ENCODE data around the gene MMP24. TPM values are rescaled to one million over a fixed set of nuclear protein-coding genes. Genes with fewer than 3 reads are reported as not detected.

The MMP24 gene
- total and polyA plus RNA-seq, 2 of the 13 experiments (the other 11 are each of a cell fraction or from before 2014, with no cell fraction given) = 0.29 to 0.35 TPM

DNA sequence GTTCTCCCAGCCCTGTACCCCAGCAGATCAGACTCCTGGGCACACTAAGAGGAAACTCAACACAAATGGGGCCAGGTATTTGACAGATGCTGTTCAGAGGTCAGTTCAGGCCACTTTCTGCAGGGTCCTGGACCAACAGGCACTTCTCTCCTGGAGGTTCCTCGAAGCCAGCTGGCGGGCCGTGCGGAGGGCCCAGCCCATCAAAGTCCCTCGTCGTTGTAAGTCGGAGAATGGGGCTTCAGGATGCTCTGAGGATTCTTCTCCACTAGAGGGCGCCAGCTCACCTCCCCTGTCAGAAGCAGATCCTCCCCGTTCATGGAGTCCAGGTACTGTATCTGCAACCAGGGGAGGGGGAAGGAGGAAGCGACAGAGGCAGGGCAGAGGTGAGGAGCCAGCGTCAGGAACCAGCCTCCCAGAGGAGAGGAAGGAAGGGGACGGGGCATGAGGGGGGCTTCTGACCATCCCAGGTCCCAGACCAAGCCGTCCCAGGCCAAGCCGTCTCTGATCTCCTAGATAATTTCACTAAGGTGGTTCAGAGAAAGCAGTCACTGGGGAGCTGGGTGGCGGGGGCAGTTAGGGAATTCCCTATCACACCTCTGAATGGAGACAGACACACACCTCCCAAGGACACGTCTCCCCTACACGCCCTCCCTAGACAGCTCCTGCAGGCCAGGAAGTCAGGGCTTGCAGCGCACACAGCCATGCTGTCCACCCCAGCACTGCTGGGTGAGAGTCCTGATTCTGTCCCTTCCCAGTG is 77.4 kb downstream of the MMP24 start (continued):
- TF ChIP-seq, protein P1, sequence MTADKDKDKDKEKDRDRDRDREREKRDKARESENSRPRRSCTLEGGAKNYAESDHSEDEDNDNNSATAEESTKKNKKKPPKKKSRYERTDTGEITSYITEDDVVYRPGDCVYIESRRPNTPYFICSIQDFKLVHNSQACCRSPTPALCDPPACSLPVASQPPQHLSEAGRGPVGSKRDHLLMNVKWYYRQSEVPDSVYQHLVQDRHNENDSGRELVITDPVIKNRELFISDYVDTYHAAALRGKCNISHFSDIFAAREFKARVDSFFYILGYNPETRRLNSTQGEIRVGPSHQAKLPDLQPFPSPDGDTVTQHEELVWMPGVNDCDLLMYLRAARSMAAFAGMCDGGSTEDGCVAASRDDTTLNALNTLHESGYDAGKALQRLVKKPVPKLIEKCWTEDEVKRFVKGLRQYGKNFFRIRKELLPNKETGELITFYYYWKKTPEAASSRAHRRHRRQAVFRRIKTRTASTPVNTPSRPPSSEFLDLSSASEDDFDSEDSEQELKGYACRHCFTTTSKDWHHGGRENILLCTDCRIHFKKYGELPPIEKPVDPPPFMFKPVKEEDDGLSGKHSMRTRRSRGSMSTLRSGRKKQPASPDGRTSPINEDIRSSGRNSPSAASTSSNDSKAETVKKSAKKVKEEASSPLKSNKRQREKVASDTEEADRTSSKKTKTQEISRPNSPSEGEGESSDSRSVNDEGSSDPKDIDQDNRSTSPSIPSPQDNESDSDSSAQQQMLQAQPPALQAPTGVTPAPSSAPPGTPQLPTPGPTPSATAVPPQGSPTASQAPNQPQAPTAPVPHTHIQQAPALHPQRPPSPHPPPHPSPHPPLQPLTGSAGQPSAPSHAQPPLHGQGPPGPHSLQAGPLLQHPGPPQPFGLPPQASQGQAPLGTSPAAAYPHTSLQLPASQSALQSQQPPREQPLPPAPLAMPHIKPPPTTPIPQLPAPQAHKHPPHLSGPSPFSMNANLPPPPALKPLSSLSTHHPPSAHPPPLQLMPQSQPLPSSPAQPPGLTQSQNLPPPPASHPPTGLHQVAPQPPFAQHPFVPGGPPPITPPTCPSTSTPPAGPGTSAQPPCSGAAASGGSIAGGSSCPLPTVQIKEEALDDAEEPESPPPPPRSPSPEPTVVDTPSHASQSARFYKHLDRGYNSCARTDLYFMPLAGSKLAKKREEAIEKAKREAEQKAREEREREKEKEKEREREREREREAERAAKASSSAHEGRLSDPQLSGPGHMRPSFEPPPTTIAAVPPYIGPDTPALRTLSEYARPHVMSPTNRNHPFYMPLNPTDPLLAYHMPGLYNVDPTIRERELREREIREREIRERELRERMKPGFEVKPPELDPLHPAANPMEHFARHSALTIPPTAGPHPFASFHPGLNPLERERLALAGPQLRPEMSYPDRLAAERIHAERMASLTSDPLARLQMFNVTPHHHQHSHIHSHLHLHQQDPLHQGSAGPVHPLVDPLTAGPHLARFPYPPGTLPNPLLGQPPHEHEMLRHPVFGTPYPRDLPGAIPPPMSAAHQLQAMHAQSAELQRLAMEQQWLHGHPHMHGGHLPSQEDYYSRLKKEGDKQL (CRISPR knock-in tag; IDR thresholded peaks at IDR 0.05; ENCODE audit: low read depth) = 0 out of 2 replicates have a peak, but pooled peaks have one; percentile 29
- TF ChIP-seq DNMT1 (CRISPR knock-in tag; IDR thresholded peaks at IDR 0.05) = peak; percentile 8; the same call in 1 of the 2 replicates
- TF ChIP-seq ARNT2 (CRISPR knock-in tag; IDR thresholded peaks at IDR 0.05; ENCODE audit: low read depth) = 0 out of 2 replicates have a peak, but pooled peaks have one; percentile 30
- TF ChIP-seq GLI4 (CRISPR knock-in tag; IDR thresholded peaks at IDR 0.05; ENCODE audit: borderline replicate concordance) = no peak
- TF ChIP-seq SOX5 (CRISPR knock-in tag; IDR thresholded peaks at IDR 0.05; ENCODE audit: borderline replicate concordance) = peak; percentile 32; the same call in 1 of the 2 replicates
- no peak for TF ChIP-seq POLR2G (IDR thresholded peaks at IDR 0.05; ENCODE audit: low read depth, low read length)
- TF ChIP-seq HES4 (CRISPR knock-in tag; IDR thresholded peaks at IDR 0.05; ENCODE audit: borderline replicate concordance) = no peak
- TF ChIP-seq ZFAT (CRISPR knock-in tag; conservative IDR thresholded peaks at IDR 0.05) = no peak
- TF ChIP-seq, protein P2, sequence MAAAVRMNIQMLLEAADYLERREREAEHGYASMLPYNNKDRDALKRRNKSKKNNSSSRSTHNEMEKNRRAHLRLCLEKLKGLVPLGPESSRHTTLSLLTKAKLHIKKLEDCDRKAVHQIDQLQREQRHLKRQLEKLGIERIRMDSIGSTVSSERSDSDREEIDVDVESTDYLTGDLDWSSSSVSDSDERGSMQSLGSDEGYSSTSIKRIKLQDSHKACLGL (CRISPR knock-in tag; IDR thresholded peaks at IDR 0.05) = no peak
- 0 out of 2 replicates have a peak, but pooled peaks have one; percentile 50 for TF ChIP-seq SIN3B (IDR thresholded peaks at IDR 0.05; ENCODE audit: low read length)
- TF ChIP-seq, protein P3, sequence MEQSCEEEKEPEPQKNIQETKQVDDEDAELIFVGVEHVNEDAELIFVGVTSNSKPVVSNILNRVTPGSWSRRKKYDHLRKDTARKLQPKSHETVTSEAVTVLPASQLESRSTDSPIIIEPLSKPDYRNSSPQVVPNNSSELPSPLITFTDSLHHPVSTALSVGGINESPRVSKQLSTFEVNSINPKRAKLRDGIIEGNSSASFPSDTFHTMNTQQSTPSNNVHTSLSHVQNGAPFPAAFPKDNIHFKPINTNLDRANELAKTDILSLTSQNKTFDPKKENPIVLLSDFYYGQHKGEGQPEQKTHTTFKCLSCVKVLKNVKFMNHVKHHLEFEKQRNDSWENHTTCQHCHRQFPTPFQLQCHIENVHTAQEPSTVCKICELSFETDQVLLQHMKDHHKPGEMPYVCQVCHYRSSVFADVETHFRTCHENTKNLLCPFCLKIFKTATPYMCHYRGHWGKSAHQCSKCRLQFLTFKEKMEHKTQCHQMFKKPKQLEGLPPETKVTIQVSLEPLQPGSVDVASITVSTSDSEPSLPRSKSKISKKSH (CRISPR knock-in tag; IDR thresholded peaks at IDR 0.05; ENCODE audit: borderline replicate concordance) = peak; percentile 95
- no peak for TF ChIP-seq ZFP37 (CRISPR knock-in tag; IDR thresholded peaks at IDR 0.05; ENCODE audit: borderline replicate concordance)
- no peak for TF ChIP-seq SAFB2 (CRISPR knock-in tag; IDR thresholded peaks at IDR 0.05; ENCODE audit: borderline replicate concordance, low read depth)
- TF ChIP-seq, protein P4, sequence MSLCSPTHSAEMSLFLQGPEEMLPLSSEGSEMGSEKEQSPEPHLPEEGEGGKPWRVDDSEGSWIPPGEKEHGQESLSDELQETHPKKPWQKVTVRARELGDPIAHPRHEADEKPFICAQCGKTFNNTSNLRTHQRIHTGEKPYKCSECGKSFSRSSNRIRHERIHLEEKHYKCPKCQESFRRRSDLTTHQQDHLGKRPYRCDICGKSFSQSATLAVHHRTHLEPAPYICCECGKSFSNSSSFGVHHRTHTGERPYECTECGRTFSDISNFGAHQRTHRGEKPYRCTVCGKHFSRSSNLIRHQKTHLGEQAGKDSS (CRISPR knock-in tag; IDR thresholded peaks at IDR 0.05; ENCODE audit: borderline replicate concordance, low read depth) = 0 out of 2 replicates have a peak, but pooled peaks have one; percentile 67
- no peak for TF ChIP-seq ZNF720 (CRISPR knock-in tag; IDR thresholded peaks at IDR 0.05)
- TF ChIP-seq, protein P5, sequence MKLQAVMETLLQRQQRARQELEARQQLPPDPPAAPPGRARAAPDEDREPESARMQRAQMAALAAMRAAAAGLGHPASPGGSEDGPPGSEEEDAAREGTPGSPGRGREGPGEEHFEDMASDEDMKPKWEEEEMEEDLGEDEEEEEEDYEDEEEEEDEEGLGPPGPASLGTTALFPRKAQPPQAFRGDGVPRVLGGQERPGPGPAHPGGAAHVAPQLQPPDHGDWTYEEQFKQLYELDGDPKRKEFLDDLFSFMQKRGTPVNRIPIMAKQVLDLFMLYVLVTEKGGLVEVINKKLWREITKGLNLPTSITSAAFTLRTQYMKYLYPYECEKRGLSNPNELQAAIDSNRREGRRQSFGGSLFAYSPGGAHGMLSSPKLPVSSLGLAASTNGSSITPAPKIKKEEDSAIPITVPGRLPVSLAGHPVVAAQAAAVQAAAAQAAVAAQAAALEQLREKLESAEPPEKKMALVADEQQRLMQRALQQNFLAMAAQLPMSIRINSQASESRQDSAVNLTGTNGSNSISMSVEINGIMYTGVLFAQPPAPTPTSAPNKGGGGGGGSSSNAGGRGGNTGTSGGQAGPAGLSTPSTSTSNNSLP (IDR thresholded peaks at IDR 0.05; ENCODE audit: low read depth, low read length) = no peak
- no peak; the same call in 1 of the 2 replicates for TF ChIP-seq ZNF274 (CRISPR knock-in tag; IDR thresholded peaks at IDR 0.05)
- no peak for TF ChIP-seq NCOA2 (CRISPR knock-in tag; IDR thresholded peaks at IDR 0.05)
- no peak for TF ChIP-seq DPF2 (CRISPR knock-in tag; IDR thresholded peaks at IDR 0.05; ENCODE audit: borderline replicate concordance, low read depth)

Data from HepG2 (cell line).